GM19193 (cell line): ENCODE data around the gene CHRD.

Experiments
- POLR2A ChIP-seq: IDR thresholded peaks from 4 replicates; pipeline ENCODE4 v1.6.1; 2011; ENCODE audit not compliant: insufficient read depth, insufficient read length; ENCODE audit errors: extremely low read depth

The CHRD gene

GRCh38 chr3:184381261-184382224, 1.7 kb downstream of the CHRD start:
- TF ChIP-seq POLR2A: no peak

GRCh38 chr3:184382326-184383032, 2.6 kb downstream of the CHRD start:
- TF ChIP-seq POLR2A: no peak

GRCh38 chr3:184383033-184383740, 3.3 kb downstream of the CHRD start:
- no peak for TF ChIP-seq POLR2A

- no peak for TF ChIP-seq POLR2A
Observed at GRCh38 chr3:184384342-184384741, 4.5 kb downstream of the CHRD start.

GRCh38 chr3:184384856-184385422, 5.1 kb downstream of the CHRD start:
- no peak for TF ChIP-seq POLR2A

- TF ChIP-seq POLR2A: no peak
Observed at GRCh38 chr3:184386047-184386806, 6.4 kb downstream of the CHRD start.

- no peak for TF ChIP-seq POLR2A
Observed at GRCh38 chr3:184387174-184387714, 7.4 kb downstream of the CHRD start.

GRCh38 chr3:184388164-184388935, 8.5 kb downstream of the CHRD start:
- TF ChIP-seq POLR2A: no peak

- no peak for TF ChIP-seq POLR2A
Observed at GRCh38 chr3:184388936-184389230, 9.0 kb downstream of the CHRD start.

- no peak for TF ChIP-seq POLR2A
Observed at GRCh38 chr3:184389384-184389783, 9.5 kb downstream of the CHRD start.

GRCh38 chr3:184389935-184390528, 10.2 kb downstream of the CHRD start:
- no peak for TF ChIP-seq POLR2A

GRCh38 chr3:184391266-184391665, 11.4 kb downstream of the CHRD start:
- TF ChIP-seq POLR2A: no peak

- TF ChIP-seq POLR2A: no peak
Observed at GRCh38 chr3:184395320-184395660, 15.4 kb downstream of the CHRD start.
